Activated CD4-positive, CD25-positive, alpha-beta regulatory T cell (primary cell): ENCODE measurements around the gene CBX1.
"Not testable (repeated sequence)": the region's sequence is repeated elsewhere in the genome, so short reads cannot be mapped to it uniquely, and the experiment has no call there.

ENCODE experiments used
- DNase-seq, 4 experiments: peaks; one replicate each; lab custom pipeline; 2025; lab: John Stamatoyannopoulos, UW

CBX1 gene

DNA sequence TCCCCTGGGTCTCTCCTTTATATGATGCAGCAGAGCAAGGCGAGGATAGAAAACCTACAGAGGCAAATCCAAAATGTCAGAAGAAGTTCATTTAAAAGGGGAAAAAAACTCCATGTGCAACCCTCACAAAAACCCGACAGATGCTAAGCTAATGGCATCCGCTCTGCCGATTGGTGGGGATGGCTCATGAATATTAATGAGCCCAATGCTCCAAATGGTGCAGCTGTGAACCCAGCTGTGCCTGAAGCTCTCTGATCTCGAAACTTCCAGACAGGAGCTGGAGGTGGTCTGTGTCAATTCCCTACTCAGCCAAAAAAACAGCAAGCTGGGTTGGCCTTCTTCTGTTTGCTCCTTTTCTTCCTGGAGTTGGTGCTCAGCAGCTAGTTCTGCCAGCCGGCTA lies 21.8 kb upstream of the CBX1 start:
- no peak for DNase-seq

DNA sequence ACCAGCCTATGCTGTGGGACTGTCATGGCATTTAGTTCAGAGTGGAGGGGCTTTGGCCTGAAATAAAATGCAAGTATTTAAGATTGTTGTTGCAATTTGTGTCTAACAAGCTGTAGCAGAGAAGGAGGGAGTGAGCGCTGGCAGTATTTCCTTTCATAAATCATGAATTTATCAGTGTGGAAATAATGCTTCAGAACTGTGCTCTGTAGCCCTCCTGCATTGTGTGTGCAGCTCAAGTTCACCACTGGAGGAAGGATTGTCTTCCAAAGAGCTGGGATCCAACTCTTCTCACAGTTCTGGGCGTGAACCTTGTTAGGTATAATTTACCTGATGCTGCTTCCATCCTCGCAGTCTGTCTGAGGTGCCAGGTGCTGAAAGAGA lies 21.4 kb upstream of the CBX1 start:
- DNase-seq: no peak

DNA sequence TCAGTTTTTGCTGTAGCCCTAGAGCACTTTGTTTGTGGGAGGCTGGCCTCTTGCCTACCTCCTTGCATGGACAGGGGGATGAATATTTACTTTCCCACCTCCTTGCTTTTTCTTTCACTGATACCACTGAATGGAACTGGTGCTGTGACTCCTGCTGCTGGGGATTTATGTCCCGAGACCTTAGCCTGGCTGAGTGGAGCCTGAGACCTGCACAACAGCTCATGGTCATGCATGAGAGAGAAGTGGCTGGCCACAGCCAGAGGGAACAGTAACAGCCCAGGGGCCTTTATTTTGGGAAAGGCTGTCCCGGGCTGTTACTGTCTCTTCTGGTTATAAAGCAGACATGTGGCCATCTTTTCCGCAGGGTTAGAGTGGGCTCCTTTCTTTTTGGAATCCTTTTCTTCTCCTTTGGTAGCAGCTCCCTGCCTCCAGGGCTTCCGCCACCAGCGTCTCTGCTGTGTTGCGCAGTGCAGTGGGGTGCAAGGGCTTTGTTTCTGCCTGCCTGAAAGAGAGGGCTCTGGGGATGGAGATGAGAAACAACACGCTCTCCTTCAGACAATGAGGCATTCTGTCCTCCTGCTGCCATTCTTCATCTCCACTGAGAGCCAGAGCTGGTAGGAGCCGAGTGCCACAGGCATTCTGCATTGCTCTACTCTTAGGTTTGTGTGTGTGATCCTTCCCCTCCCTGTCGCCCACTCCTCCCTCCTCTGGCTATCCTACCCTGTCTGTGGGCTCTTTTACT lies 20.8 kb upstream of the CBX1 start:
- no peak for DNase-seq

DNA sequence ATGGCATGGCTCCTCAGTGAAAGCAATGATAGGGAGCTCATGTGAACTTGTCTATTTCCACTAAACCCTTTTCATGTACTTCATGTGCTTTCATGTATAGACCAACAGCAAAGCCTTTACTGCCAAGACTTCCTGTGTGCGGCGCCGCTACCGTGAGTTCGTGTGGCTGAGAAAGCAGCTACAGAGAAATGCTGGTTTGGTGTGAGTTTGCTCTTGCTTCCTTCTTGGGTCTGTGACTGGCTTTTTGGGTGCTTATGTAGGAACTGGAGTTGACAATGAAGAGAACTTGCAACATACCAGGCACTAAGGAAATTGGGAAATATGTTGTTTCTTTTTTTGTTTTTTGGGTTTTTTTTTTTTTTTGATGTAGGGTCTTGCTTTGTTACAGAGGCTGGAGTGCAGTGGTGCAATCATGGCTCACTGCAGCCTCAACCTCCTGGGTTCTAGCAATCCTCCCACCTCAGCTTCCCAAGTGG lies 12.0 kb upstream of the CBX1 start:
- DNase-seq: peak in 2 of 4 experiments; percentile 30 to 33

DNA sequence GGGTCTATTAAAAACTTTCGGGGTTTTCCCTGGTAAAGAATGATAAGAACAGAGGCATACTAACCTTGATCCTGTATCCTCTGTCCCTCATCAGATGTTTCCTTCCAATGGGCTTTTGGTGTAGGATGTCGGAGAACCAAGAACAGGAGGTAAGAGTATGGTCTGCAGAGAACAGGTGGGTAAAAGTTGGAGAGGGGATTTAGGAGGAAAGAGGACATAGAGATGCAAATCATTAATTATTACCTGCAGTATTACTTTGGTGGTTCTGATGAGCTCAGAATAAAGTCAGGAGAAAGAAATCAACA lies 10.6 kb upstream of the CBX1 start:
- no peak for DNase-seq

DNA sequence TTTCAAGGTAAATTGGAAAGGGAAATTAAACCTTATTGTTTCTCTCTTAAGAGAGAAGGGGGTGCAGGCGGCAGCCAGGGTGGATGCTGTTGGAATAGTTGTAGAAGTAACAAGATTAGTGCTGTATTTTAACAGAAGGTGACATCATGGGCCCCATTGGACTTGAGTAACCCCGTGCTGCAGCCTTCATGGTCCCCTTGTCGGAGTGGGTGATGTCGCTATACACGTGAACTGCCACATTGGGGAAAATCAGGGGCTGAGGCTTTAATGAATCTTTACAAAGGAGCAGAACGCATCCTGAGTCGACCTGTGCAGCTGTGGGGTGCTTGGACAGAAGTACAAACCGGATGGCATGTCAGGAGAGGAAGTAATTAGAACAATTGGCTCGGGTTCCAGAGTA lies 9.5 kb upstream of the CBX1 start:
- DNase-seq: no peak

DNA sequence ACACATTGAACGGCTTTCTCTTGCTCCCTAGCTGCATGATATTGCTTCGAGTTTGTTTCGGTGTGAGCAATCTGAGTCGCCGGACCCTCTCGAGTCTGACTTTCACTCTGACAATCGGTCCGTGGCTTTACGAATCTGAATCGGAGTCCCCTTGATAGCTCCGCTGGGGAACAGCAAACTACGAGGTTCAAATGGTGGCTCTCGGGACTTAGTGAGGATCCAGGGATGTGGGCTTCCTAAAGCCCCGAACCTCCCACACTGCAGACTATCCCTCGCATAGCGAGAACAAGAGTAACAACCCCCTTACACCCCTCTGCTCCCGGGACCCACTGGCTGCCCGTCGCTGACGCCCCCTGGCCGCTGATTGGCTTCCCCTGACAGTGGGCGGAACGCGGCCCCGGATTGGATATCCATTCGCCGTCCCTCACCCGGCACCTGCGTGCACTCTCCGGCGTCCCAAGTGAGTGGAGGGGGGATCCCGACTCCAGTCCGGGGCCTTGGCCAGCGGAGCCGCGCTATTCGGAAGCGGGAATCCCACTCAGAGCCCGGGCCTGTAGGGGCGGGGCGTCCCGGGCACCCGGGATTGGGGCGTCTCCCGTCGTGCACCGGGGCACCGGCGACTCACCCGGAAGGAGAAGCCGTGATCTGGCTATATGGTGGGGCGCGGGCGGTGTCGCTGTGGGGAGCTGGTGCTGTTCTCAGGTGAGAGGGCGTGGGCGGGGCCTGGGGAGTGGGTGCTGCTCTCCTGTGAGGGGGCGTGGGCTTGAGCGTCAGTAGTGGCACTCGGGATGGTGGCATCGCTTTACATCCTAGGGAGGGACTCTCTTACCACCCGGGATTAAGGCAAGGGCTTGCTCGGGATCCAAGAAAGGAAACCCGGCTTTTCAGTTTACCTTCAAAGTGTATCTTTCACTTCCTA lies 6.1 kb upstream of the CBX1 start, which contains the start of gene SNX11:
Gene SNX11, plus strand, starts transcription at position 630 of the 919 bp plus-strand sequence. CDS start 4,278 bp downstream, outside the sequence.
- peak; percentile 85 to 88 (median 86) for DNase-seq

DNA sequence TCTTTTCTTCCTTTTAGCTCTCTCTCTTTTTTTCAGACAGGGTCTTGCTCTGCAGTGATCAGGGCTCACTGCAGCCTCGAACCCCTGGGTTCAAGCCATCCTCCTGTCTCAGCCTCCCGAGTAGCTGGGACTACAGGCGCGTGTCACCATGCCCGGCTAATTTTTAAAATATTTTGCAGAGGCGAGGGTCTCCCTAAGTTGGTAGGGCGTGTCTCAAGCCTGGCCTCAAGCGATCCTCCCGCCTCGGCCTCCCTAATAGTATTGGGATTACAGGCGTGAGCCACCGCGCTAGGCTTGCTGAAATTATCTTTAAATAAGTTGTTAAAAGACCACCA lies 5.5 kb upstream of the CBX1 start:
- no peak for DNase-seq

DNA sequence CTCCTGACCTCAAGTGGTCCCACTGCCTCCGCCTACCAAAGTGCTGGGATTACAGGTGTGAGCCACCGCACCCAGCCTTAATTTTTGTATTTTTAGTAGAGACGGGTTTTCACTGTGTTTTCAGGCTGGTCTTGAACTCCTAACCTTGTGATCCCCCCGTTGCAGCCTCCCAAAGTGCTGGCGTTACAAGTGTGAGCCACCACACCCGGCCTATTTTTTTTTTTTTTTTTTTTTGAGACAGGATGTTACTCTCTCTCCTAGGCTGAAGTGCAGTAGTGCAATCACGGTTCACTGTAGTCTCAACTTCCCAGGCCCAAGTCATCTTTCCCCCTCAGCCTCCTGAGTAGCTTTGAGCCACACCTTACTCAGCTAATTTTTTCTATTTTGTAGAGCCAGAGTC lies 3.2 kb upstream of the CBX1 start:
- no peak for DNase-seq

DNA sequence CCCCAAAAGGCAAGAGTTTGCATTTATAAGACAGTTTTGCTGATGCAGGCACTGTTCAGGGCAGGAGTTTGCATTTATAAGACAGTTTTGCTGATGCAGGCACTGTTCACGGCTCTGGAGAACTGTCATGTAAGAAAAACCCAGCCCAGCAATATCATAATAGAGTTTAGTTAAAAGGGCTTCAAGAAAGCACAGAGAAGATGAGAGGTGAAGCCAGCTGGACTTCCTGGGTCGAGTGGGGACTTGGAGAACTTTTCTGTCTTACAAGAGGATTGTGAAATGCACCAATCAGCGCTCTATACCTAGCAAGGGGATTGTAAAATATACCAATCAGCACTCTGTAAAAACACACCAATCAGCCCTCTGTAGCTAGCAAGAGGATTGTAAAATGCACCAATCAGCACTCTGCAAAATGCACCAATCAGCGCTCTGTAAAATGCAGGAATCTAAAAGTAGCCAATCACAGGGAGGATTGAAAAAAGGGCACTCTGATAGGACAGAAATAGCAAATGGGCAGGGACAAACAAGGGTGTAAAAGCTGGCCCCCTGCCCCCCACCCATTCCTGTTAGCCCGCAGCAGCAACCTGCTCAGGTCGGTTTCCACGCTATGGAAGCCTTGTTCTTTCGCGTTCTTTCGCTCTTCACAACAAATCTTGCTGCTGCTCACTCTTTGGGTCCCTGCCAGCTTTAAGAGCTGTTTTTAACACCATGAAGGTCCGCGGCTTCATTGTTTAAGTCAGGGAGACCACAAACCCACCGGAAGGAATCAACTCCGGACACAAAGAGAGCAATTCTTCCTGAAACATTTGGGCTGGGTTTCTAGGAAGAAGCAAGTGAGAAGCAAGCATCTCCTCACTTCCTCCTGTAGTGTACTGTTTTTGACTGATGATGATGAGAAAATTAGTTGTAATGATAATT lies 1.8 kb upstream of the CBX1 start:
- no peak for DNase-seq

DNA sequence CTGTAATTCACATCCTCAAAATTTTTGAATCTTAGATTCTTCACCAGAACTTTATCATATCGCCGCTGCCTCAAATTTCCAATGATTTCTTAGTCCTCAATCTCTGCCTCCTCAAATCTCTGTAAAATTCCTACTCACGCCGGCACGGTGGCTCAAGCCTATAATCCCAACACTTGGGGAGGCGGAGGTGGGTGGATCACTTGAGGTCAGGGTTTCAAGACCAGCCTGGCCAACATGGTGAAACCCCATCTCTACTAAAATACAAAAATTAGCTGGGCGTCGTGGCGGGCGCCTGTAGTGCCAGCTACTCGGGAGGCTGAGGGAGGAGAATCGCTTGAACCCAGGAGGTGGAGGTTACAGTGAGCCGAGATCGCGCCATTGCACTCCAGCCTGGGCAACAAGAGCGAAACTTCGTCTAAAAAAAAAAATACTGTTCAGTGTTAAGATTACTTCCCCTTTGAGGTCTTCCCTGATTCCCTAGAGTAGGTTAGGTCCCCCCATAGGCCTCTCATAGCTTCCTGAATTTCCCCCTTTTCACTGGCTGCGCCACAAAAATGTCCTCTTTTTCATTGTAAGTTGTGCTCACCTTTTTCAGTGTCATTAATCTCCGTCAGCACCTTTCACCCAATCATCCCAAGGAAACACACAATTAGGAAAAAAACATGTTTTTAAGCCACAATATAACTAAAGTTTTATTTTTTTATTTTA lies 919 bp upstream of the CBX1 start:
- DNase-seq: no peak

DNA sequence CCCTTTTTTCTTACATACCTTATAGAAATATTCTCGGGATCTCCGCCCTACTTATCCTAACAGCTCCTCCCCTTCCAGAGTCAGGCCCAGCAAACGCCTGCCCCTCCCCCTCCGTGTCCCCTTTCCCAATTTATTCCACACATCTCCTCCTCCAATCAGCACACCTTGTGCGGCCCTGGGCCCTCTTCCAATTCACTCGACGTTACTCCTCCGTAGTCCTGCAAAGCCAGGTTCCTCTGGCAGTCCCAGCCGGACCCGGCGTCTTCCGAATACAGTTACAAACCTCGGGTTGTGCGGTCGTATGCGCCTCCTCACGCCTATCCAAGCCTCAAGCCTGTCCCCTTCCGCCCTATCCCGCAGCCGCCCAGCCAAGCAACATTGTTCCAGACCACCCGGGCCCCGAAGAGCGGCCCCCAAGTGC lies 677 bp downstream of the CBX1 start:
- no peak for DNase-seq

DNA sequence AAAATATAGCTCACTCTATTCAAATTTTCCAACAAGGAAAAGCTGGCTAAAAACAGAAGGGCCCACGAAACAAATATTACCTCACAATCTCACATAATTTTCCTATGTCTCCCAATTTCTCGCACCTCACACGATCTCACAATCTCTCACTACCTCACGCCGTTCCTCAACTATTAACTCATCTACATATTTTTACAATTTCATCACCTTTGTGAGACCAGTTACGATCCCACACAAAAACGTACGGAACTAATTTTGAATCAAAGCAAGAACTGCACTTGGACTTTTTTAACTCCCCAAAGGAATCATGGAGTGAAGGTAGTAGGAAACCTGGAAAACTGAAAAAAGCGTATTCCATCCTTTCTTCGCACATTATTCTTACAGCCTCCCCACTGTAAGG lies 1.1 kb downstream of the CBX1 start:
- no peak for DNase-seq

DNA sequence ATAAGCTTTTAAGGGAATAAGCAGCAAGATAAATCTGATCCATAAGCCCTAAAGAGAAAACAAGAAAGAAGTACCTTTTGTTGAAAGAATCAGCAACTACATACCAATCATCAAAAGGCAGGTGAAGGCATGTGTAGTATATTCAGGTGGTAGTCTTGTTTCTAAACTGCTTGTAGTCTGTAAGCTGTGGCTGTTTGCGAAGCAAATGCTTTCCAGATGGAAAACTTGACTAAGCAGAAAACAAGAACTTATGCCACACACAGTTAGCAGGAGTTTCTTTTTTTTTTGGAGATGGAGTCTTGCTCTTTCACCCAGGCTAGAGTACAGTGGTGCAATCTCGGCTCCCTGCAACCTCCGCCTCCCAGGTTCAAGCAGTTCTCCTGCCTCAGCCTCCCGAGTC lies 5.7 kb downstream of the CBX1 start:
- no peak for DNase-seq

DNA sequence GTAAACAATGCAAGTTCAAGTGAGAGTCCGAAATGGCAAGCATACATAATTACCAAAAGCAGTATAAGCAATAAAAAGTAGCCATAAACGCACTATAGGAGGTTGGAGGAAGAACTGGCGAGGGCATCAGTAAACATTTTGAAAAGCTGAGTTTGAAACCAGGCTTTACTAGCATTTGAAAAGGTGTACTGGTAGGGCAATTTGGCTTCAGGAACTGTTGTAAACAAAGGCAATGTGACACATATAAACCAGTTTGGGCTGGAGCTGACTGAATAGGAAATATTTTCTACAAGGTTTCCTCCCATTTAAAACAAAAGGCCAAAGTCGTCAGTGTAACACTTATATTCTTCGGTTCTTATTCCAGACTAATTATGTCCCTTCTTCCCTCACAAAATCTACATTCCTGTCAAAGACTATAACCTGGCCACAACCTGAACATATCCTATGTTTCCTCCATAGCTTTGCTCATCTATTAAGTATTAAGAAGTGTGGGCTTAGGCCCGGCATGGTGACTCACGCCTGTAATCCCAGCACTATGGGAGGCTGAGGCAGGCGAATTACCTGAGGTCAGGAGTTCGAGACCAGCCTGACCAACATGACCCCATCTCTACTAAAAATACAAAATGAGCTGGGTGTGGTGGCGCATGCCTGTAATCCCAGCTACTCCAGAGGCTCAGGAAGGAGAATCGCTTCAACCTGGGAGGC lies 7.8 kb downstream of the CBX1 start:
- DNase-seq: no peak

DNA sequence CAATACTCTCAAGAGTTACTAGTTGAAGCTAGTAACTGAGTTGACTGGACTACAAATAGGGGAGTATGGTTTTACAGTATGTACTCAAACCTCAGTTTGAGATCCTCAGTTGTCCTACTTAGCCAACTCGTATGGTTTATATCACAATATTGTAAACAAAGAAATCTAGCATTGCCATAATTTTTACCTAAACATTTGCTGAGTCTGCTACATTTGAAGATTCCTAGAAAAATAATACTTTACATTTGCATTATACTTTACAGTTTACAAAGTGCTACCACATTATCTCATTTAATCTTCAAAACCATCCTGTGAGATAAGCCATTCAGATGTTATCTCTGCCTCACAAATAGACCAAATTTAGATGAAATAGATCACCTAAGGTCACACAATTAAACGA lies 16.3 kb downstream of the CBX1 start:
- DNase-seq: no peak

DNA sequence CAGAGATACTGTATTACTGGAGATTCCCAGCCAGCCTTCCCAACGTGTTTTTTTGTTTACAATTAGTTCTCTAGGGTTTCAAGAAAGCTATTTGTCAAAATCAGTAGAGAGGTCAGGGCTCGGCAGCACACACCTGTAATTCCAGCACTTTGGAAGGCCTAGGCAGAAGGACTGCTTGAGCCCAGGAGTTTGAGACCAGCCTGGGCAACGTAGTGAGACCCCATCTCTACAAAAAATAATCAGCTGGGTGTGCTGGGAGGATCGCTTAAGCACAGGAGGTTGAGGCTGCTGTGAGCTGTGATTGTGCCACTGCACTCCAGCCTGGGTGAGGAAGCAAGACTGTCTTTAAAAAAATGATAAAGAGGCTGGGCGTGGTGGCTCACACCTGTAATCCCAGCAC lies 19.4 kb downstream of the CBX1 start:
- DNase-seq: no peak

DNA sequence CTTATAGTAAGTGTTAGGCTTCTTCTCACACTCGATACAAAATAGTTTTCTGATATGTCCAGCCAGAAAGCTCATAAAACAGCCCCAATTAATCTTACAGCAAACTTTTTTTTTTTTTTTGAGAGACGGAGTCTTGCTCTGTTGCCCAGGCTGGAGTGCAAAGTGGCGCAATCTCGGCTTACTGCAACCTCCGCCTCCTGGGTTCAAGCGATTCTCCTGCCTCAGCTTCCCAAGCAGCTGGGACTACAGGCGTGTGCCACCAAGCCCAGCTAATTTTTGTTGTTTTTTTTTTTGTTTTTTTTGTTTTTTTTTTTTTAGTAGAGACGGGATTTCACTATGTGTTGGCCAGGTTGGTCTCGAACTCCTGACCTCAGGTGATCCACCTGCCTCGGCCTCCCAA lies 24.1 kb downstream of the CBX1 start:
- not testable (repeated sequence) for DNase-seq

DNA sequence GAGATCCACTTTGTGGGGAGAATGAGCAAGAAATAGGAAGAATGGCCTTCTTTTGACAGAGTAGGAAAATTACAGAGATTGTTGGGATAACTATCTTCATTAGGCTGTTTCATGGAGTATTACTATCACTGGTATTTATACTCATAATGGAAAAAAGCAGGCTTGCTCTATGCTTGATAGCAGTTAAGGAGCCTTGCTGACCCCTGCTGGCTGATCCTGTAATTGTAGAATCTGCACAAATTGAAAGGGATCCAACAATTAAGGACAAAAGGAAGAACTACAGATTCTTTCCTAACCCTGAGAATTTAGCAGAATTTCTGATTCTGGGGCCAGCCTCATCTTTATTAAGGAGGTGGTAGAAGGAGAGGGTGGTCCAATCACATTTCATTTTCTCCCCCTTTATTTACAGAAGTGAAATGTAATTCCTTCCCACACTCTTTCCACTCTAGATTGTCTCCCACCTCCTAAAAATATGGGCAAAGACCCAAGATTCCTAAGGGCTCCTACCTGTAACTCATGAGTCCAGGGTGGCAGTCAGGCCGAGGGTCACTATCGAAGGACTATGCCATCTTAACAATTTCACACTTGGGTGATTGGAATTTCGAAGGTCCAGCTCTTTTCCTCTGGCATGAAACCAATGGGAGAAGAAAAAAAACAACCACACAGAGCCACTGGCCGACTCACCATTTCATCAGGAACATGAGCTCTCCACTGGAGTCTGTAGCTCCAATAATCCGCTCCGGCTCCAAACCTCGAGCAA lies 26.8 kb downstream of the CBX1 start:
- peak; percentile 49 to 66 (median 50) for DNase-seq

DNA sequence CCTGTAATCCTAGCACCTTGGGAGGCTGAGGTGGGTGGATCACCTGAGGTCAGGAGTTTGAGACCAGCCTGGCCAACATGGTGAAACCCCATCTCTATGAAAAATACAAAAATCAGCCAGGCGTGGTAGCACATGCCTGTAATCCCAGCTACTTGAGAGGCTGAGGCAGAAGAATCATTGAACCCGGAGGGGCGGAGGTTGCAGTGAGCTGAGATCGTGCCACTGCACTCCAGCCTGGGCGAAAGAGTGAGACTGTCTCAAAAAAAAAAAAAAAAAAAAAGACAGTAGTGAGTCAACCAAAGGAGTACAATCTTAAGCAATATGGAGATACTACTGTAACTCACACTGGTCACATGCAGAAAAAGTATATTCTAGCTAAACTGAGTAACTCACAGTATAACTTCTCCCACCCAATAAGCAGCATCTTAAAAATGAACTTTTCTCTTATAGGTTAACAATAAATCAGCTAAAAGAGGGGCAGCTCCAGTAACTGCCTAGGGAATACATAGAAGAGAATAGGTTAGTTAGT lies 27.6 kb downstream of the CBX1 start:
- DNase-seq: not testable (repeated sequence)
